ENCODE measurements around the gene FOXR2.

FOXR2 gene, protein sequence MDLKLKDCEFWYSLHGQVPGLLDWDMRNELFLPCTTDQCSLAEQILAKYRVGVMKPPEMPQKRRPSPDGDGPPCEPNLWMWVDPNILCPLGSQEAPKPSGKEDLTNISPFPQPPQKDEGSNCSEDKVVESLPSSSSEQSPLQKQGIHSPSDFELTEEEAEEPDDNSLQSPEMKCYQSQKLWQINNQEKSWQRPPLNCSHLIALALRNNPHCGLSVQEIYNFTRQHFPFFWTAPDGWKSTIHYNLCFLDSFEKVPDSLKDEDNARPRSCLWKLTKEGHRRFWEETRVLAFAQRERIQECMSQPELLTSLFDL

DNA sequence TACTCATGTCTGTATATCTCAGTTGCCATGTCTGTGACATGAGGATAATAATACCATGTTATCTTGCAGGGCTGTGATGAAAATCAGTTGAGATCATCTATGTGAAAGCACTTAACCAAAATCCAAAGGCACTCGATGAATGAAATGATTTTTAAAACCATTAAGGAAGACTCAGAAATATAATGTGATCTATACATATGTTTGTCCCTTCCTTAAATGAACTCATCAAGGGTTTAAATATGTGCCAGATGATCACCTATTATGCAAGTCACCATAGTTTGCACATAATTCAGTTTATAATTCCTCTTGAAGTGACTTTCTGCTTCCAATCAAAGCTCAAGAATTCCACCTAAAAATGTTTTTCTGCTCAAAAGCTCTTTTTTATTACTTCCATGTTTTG lies at the start of gene FOXR2:
Gene FOXR2 (plus strand): TSS at position 301 of the 400 bp plus-strand sequence. CDS start 312 bp downstream, outside the sequence.
- no peak for DNase-seq

GRCh38 chrX:55579115-55579514 lies 44.1 kb upstream of the FOXR2 start:
- DNase-seq: no peak

- no peak for DNase-seq
Measured at GRCh38 chrX:55582447-55582846, 40.8 kb upstream of the FOXR2 start.

DNA sequence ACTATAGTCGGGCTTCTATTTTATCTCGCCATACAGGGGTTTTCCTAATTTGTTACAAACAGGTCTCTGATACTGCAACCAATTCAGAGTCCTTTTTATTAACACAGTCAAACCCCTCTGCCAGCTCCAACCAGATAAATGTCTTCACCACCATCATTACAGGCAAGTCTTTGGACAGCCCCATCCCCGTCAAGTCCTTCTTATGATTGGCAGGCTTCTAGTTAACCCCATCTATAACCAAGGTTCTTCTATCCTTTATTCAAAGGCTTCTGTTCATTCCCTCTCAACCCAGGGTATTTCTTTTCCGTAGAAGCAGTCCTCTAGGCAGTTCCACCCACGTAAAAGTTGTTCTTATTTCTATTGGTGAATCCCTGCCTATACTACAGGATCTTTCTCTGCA lies 29.9 kb upstream of the FOXR2 start:
- no peak for DNase-seq

DNA sequence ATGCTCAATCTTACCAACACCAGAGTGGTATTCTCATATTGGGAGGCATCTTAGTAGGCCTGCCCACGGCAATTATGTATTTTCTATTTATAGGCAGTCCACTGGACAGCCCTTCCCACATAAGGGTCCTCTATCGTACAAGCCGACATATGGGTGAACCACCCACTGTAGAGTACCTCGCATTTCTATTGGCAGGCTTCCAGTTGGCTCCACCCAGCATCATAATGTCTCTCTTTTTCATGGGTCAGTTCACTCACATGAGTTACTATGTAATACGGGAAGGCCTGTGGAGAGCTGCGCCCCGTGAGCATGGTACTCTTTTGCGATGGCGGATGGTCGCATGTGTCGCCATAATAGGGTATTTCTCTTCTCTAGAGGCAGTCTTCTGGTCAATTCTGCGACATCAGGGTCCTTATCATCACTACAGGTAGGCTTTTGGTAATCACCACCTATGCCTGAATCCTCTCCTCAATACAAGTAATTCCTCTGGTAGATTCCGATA lies 29.4 kb upstream of the FOXR2 start:
- DNase-seq: no peak

GRCh38 chrX:55598333-55598732 lies 24.9 kb upstream of the FOXR2 start:
- DNase-seq: no peak

GRCh38 chrX:55619547-55619946 lies 3.7 kb upstream of the FOXR2 start:
- DNase-seq: no peak

DNA sequence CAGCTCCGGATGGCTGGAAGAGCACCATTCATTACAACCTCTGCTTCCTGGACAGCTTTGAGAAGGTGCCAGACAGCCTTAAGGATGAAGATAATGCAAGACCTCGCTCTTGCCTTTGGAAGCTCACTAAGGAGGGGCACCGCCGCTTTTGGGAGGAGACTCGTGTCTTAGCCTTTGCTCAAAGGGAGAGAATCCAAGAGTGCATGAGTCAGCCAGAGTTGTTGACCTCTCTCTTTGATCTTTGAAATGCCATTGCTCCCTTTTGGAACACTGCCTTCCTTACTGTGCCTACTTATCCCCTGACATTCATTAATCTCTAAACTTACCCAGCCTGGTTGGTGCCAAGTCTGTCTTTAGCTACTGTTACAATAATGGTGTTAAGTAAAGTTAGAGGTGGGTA lies 1.2 kb downstream of the FOXR2 start:
- no peak for DNase-seq

DNA sequence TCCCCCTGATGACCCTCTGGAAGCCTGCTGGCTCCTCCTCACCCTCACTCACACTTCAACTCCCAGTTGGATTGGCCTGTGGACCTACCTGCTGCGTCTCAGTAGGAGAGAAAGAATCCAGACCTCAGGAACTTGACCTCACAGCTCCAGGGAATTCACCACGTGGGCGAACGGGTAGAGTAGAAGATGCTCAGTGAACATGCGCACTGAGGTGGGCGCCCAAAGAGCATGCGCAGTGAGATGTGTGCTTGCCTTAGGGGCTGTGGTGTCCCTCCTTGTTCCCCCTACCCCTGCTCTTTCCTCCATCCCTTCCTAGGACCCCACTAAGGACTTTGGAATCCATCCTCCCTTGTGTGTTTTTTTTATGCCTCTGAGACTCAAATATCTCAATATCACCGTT lies 12.9 kb downstream of the FOXR2 start:
- no peak for DNase-seq

GRCh38 chrX:55638933-55639332 lies 15.7 kb downstream of the FOXR2 start:
- DNase-seq: no peak

DNA sequence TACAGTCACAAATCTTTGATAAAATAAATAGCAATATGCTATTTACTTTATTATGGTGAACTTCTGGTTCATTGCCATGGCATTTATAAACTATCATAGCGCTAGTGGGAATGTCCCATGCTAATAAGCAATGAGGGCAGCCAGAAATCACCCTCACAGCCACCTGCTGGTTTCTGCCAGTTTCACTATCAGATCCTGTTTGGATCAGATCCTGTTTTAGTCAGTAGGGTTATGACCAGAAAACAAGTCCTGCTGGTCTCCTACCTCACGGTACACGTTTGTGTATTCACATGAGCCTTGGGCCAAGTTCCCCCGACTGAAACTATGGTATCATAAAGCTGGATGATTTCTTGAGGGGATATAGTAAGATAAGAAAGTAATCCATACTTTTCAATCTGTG lies 17.7 kb downstream of the FOXR2 start:
- no peak for DNase-seq

DNA sequence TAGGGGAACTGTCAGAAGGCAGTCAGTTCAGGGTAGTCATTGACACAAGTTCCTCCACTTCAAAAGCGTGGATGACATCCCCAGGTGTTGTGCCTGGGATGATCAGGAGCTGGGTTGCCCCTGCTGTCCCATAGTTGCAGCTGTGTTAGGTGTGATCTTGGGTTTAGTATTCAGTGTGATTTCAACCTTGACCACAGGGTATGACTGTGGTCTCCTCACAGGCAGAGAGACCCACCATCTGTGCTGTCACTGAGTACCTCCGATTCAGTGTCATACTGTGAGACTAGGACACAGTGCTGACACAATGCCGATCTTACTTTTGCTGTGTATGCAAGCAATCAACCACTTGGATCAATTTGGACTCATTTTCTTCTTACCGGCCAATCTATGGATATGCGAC lies 25.2 kb downstream of the FOXR2 start:
- no peak for DNase-seq

GRCh38 chrX:55659931-55660330 lies 36.7 kb downstream of the FOXR2 start:
- DNase-seq: no peak

DNA sequence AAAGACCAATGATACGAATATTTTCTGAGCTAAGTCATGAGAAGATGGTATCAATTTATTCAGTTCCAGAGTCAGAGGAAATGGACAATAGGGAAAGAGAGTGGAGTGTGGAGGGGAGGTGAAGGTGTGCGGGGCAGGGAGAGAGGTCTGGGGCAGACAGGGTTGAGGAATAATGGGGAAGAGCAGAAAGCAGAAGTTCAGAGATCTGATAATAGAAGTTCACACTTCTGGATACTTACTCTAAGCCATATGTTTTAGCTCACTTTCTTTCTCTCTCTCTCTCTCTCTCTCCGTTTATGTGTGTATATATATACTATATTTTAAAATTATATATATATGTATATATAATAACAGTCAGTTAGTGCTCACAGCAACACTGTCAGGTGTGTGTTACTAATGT lies 40.4 kb downstream of the FOXR2 start:
- no peak for DNase-seq

DNA sequence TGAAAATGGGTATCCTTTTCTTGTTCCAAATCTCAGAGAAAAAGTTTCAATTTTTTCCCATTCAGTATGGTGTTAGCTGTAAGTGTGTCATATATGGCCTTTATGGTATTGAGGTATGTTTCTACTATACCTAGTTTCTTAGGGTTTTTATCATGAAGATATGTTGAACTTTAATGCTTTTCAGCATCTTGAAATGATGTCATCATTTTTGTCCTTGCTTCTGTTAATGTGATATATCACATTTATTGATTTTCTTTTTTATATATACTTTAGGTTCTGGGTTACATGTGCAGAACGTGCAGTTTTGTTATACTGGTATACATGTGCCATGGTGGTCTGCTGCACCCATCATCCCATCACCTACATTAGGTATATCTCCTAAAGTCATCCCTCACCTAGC lies 44.9 kb downstream of the FOXR2 start:
- no peak for DNase-seq

Data from CD4-positive, alpha-beta T cell treated with Interleukin-4 for 4 hours (primary cell).